Measurements from ENCODE around the gene SHROOM3. TPM values are rescaled to one million over a fixed set of nuclear protein-coding genes. Genes with fewer than 3 reads are reported as not detected.
A peak's percentile ranks its signal among the peaks of the same experiment; 100 is the strongest.

Gene SHROOM3
- 54.9 and 60.0 TPM in 2 replicates for total RNA-seq
- long read RNA-seq, partial matches to known transcripts = 11 of 34 reads
- long read RNA-seq, other reads (novel, unspliced or antisense) = 23 of 34 reads

- H3K9me3 Mint-ChIP-seq (ENCODE audit: low read depth) = no peaks in the 10 kb centered on the region
- DNase-seq (ENCODE audit: low spot score, unreplicated experiment) = no peak
- H3K4me1 Mint-ChIP-seq (ENCODE audit: low read depth) = peaks cover 10% of the 10 kb centered on the region
These were observed at the start of gene SHROOM3 for GRCh38 chr4:76434901-76435527. Gene SHROOM3, plus strand, starts transcription at chr4:76435229. Its CDS starts 824 bp downstream, at chr4:76436053.

GRCh38 chr4:76385974-76386373, 49.1 kb upstream of the SHROOM3 start:
- Mint-ChIP-seq H3K4me1 (ENCODE audit: low read depth) (peaks cover 3% of the 10 kb centered on the region), H3K4me3 (ENCODE audit: low read depth) (no peak overlapping the region), H3K36me3 (ENCODE audit: insufficient read depth) (no peaks in the 10 kb centered on the region), H3K9me3 (ENCODE audit: low read depth) (peaks cover 18% of the 10 kb centered on the region), H3K27me3 (no peaks in the 10 kb centered on the region), H3K27ac (no peak overlapping the region)
- DNase-seq (ENCODE audit: low spot score, unreplicated experiment) = no peak
- no peak for TF ChIP-seq CTCF (IDR thresholded peaks at IDR 0.05; ENCODE audit: unreplicated experiment)

More at GRCh38 chr4:76434901-76435527, at the start of gene SHROOM3:
- no peak for TF ChIP-seq CTCF (IDR thresholded peaks at IDR 0.05; ENCODE audit: unreplicated experiment)
- H3K4me3 Mint-ChIP-seq (ENCODE audit: low read depth) = peak within 1 kb of the TSS; percentile 14
- H3K27me3 Mint-ChIP-seq = no peaks in the 10 kb centered on the region
- H3K27ac Mint-ChIP-seq = peak within 1 kb of the TSS; percentile 42
- no peaks in the 10 kb centered on the region for H3K36me3 Mint-ChIP-seq (ENCODE audit: insufficient read depth)

GRCh38 chr4:76386566-76387305, 48.3 kb upstream of the SHROOM3 start:
- H3K4me1 Mint-ChIP-seq (ENCODE audit: low read depth) = peaks cover 3% of the 10 kb centered on the region
- no peaks in the 10 kb centered on the region for H3K36me3 Mint-ChIP-seq (ENCODE audit: insufficient read depth)
- TF ChIP-seq CTCF (IDR thresholded peaks at IDR 0.05; ENCODE audit: unreplicated experiment) = no peak
- no peak overlapping the region for H3K27ac Mint-ChIP-seq
- no peak overlapping the region for H3K4me3 Mint-ChIP-seq (ENCODE audit: low read depth)
- peaks cover 21% of the 10 kb centered on the region for H3K9me3 Mint-ChIP-seq (ENCODE audit: low read depth)
- DNase-seq (ENCODE audit: low spot score, unreplicated experiment) = no peak
- no peaks in the 10 kb centered on the region for H3K27me3 Mint-ChIP-seq

GRCh38 chr4:76388160-76388908, 46.7 kb upstream of the SHROOM3 start:
- TF ChIP-seq CTCF (IDR thresholded peaks at IDR 0.05; ENCODE audit: unreplicated experiment) = no peak
- Mint-ChIP-seq H3K4me3 (ENCODE audit: low read depth) (no peak overlapping the region), H3K27me3 (no peaks in the 10 kb centered on the region), H3K4me1 (ENCODE audit: low read depth) (no peaks in the 10 kb centered on the region), H3K27ac (no peak overlapping the region), H3K36me3 (ENCODE audit: insufficient read depth) (no peaks in the 10 kb centered on the region), H3K9me3 (ENCODE audit: low read depth) (peaks cover 30% of the 10 kb centered on the region)
- no peak for DNase-seq (ENCODE audit: low spot score, unreplicated experiment)

GRCh38 chr4:76401654-76402053, 33.4 kb upstream of the SHROOM3 start:
- no peak for DNase-seq (ENCODE audit: low spot score, unreplicated experiment)
- H3K27ac Mint-ChIP-seq = no peak overlapping the region
- no peaks in the 10 kb centered on the region for H3K36me3 Mint-ChIP-seq (ENCODE audit: insufficient read depth)
- no peak for TF ChIP-seq CTCF (IDR thresholded peaks at IDR 0.05; ENCODE audit: unreplicated experiment)
- no peaks in the 10 kb centered on the region for H3K4me1 Mint-ChIP-seq (ENCODE audit: low read depth)
- peaks cover 8% of the 10 kb centered on the region for H3K27me3 Mint-ChIP-seq
- H3K9me3 Mint-ChIP-seq (ENCODE audit: low read depth) = peaks cover 5% of the 10 kb centered on the region
- H3K4me3 Mint-ChIP-seq (ENCODE audit: low read depth) = no peak overlapping the region

All from progenitor cell of endocrine pancreas (in vitro differentiated cells).